ENCODE data around the gene GRK4.
"Not testable (repeated sequence)": the region's sequence is repeated elsewhere in the genome, so short reads cannot be mapped to it uniquely, and the experiment has no call there.

Gene GRK4

DNA sequence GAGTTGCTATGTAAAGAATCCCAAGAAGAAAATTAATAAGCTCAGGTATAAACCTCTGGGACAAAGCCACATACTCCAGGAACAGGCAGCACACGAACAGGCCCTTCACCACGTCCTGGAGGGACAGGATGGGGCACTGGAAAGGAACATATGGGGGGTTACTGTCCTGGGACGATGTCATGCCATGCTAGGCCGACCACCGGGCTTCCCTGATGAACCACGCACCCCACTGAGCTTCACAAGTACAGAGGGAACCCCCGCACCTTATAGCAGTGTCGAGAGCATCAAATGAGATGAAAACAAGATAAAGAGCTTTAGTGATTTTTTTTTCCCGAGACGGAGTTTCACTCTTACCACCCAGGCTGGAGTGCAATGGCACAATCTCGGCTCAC, 19.3 kb upstream of the GRK4 start:
- H3K36me3 ChIP-seq (ENCODE audit: low read depth), result peaks cover 95% of the 10 kb centered on the region
- H3K27me3 ChIP-seq (ENCODE audit: insufficient read depth, poor library complexity, severe bottlenecking), result no peaks in the 10 kb centered on the region
- no peak for ATAC-seq (ENCODE audit: low read depth)
- no peak overlapping the region for H3K27ac ChIP-seq (ENCODE audit: poor library complexity, severe bottlenecking)
- H3K9me3 ChIP-seq (ENCODE audit: severe bottlenecking), result no peaks in the 10 kb centered on the region
- TF ChIP-seq, protein P1, sequence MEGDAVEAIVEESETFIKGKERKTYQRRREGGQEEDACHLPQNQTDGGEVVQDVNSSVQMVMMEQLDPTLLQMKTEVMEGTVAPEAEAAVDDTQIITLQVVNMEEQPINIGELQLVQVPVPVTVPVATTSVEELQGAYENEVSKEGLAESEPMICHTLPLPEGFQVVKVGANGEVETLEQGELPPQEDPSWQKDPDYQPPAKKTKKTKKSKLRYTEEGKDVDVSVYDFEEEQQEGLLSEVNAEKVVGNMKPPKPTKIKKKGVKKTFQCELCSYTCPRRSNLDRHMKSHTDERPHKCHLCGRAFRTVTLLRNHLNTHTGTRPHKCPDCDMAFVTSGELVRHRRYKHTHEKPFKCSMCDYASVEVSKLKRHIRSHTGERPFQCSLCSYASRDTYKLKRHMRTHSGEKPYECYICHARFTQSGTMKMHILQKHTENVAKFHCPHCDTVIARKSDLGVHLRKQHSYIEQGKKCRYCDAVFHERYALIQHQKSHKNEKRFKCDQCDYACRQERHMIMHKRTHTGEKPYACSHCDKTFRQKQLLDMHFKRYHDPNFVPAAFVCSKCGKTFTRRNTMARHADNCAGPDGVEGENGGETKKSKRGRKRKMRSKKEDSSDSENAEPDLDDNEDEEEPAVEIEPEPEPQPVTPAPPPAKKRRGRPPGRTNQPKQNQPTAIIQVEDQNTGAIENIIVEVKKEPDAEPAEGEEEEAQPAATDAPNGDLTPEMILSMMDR (IDR thresholded peaks at IDR 0.05; ENCODE audit: poor library complexity, severe bottlenecking), result no peak
- no peak overlapping the region for H3K4me3 ChIP-seq (ENCODE audit: severe bottlenecking)
- DNase-seq (ENCODE audit: low spot score), result no peak
- no peaks in the 10 kb centered on the region for H3K4me1 ChIP-seq (ENCODE audit: insufficient read depth, poor library complexity, severe bottlenecking)

DNA sequence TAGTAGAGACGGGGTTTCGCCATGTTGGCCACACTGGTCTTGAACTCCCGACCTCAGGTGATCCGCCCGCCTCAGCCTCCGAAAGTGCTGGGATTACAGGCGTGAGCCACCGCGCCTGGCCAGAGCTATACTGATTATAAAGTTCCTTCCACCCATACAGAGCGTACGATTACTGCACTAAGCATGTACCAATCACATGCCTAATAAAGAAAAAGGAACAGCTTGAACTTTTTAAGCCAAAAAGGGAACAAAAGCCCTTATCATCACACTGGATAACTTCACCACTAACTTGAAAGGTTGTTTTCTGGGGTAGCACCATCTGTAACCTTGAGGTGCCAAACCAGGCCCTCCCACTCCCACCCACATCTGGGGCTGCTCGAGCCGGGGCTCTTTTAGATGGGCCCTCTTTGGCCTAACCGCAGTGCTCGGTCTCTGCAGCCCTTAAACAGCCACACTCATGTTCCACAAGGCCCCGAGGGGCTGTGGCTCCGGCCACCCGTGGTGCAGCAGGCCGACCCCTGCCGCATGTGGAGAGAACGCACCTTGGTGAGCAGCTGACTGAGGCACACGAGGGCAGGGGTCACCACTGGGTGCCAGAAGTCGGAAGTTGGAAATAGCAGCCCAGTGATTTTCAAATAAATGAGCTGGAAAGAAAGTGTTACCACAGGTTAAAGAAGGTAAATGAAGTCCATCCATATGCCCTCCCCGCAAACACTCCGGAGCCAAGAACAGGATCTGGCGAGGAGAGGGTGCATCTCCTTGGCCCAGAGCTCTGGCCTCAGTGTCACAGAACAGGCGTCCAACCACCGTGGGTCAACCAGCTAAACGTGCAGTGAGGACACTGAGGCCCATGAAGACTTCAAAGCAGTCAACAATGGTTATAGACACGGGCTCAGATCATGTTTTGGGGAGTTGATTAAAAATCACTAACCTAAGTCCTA, 18.5 kb upstream of the GRK4 start:
- Histone ChIP-seq H3K4me3 (ENCODE audit: severe bottlenecking) (no peak overlapping the region), H3K4me1 (ENCODE audit: insufficient read depth, poor library complexity, severe bottlenecking) (no peaks in the 10 kb centered on the region), H3K27ac (ENCODE audit: poor library complexity, severe bottlenecking) (no peak overlapping the region), H3K36me3 (ENCODE audit: low read depth) (peaks cover 95% of the 10 kb centered on the region), H3K9me3 (ENCODE audit: severe bottlenecking) (no peaks in the 10 kb centered on the region), H3K27me3 (ENCODE audit: insufficient read depth, poor library complexity, severe bottlenecking) (no peaks in the 10 kb centered on the region)
- TF ChIP-seq, protein P1 (IDR thresholded peaks at IDR 0.05; ENCODE audit: poor library complexity, severe bottlenecking), result no peak
- no peak for ATAC-seq (ENCODE audit: low read depth)
- no peak for DNase-seq (ENCODE audit: low spot score)

DNA sequence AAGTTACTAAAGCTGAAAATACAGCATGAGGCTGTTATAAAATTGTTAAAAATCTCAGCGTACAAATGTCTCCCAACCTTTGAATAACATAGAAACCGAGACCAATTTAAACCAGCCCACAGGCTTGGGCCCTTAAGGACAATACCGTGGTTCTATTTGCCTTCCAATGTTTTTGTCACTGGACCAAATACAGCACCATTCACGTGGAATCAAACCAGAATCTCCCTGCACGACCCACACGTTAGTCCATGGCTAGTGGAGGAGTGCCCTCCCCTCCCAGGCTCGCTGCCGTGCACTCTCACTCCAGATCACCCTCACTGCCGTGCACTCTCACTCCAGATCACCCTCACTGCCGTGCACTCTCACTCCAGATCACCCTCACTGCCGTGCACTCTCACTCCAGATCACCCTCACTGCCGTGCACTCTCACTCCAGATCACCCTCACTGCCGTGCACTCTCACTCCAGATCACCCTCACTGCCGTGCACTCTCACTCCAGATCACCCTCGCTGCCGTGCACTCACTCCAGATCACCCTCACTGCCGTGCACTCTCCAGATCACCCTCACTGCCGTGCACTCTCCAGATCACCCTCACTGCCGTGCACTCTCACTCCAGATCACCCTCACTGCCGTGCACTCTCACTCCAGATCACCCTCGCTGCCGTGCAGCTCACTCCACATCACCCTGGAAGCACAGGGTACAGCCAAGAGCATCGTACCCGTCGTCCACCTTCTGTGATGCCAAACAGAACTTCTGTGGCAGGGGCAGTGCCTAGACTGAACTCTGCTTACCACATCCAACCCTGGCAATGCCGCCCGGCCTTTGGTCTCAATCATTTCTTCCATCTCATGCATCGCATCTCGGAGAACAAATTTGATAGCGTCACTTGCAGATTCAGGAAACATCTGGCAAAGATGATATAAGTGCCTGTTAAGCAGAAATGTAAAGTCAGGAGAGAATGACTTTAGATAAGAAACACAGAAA, 17.5 kb upstream of the GRK4 start:
- peaks cover 95% of the 10 kb centered on the region for H3K36me3 ChIP-seq (ENCODE audit: low read depth)
- not testable (repeated sequence) for H3K27me3 ChIP-seq (ENCODE audit: insufficient read depth, poor library complexity, severe bottlenecking); H3K9me3 ChIP-seq (ENCODE audit: severe bottlenecking); ATAC-seq (ENCODE audit: low read depth); H3K4me1 ChIP-seq (ENCODE audit: insufficient read depth, poor library complexity, severe bottlenecking); H3K4me3 ChIP-seq (ENCODE audit: severe bottlenecking); DNase-seq (ENCODE audit: low spot score); H3K27ac ChIP-seq (ENCODE audit: poor library complexity, severe bottlenecking)

DNA sequence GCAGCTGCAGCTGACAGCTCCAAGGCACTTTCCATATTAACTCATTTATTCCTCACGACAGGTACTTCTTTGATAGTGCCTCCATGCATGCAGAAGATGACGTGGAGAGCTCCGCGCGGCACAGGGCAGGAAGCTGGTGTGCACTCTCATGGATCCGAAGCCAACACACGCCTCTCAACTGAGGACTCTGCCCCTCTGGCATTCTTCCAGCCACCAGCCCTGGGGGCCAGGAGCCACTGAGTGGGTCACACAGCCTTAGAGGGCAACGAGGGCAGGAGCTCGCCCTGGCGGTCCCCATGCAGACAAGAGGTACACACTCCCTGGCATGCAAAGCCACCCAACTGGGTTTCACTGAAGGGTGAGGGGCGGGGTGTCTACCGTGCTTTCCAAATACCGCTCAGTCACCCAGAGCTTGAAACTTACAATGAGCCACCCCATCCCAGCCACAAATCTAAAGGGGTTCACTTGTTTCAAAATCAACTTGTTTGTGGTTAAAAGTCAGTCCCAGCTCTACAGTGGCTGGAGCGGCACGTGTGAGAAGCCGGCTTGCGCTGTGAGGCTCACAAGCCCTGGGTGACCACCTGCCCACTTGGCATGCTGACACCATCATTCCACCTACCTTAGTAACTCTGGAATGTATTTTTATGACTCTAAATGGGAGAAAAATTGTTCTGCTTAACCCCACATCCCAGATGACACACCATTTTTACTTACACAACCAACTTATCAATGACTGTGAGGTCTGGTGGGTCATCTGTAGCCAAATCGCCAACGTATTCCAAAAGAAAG, 16.4 kb upstream of the GRK4 start:
- Histone ChIP-seq H3K4me1 (ENCODE audit: insufficient read depth, poor library complexity, severe bottlenecking) (no peaks in the 10 kb centered on the region), H3K27ac (ENCODE audit: poor library complexity, severe bottlenecking) (no peak overlapping the region), H3K27me3 (ENCODE audit: insufficient read depth, poor library complexity, severe bottlenecking) (no peaks in the 10 kb centered on the region), H3K9me3 (ENCODE audit: severe bottlenecking) (no peaks in the 10 kb centered on the region), H3K36me3 (ENCODE audit: low read depth) (peaks cover 94% of the 10 kb centered on the region), H3K4me3 (ENCODE audit: severe bottlenecking) (no peak overlapping the region)
- ATAC-seq (ENCODE audit: low read depth) (no peak), DNase-seq (ENCODE audit: low spot score) (no peak)
- TF ChIP-seq, protein P1 (IDR thresholded peaks at IDR 0.05; ENCODE audit: poor library complexity, severe bottlenecking), result no peak

DNA sequence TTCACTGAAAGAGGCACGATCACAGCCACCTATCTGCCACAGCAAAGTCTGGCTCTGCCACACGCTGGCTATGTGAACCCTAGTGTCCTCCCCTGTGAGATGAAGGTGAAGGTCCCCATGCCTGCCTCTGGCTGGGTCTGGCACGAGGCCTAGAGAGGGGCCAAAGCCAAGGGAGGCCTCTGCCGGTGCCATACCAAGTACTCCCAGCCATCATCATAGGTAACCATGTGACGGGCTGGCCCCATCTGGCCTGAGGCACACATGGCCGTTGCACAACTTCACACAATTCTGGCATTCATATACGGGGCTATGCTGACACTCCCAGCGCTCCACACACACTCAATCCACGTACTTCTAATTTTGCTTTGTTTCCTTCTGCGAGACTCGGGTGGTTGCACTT, 15.4 kb upstream of the GRK4 start:
- TF ChIP-seq, protein P1 (IDR thresholded peaks at IDR 0.05; ENCODE audit: poor library complexity, severe bottlenecking), result no peak
- ATAC-seq (ENCODE audit: low read depth), result no peak
- Histone ChIP-seq H3K9me3 (ENCODE audit: severe bottlenecking) (no peaks in the 10 kb centered on the region), H3K4me1 (ENCODE audit: insufficient read depth, poor library complexity, severe bottlenecking) (no peaks in the 10 kb centered on the region), H3K27me3 (ENCODE audit: insufficient read depth, poor library complexity, severe bottlenecking) (no peaks in the 10 kb centered on the region), H3K4me3 (ENCODE audit: severe bottlenecking) (no peak overlapping the region), H3K36me3 (ENCODE audit: low read depth) (peaks cover 94% of the 10 kb centered on the region), H3K27ac (ENCODE audit: poor library complexity, severe bottlenecking) (no peak overlapping the region)
- no peak for DNase-seq (ENCODE audit: low spot score)
